ENCODE data around the gene EXOSC10. TPM values are rescaled to one million over a fixed set of nuclear protein-coding genes. Genes with fewer than 3 reads are reported as not detected.

The EXOSC10 gene
- polyA plus RNA-seq, 1 donor (not counting 4 experiments of a cell fraction or from before 2014, with no cell fraction given) = 61.2 TPM

DNA sequence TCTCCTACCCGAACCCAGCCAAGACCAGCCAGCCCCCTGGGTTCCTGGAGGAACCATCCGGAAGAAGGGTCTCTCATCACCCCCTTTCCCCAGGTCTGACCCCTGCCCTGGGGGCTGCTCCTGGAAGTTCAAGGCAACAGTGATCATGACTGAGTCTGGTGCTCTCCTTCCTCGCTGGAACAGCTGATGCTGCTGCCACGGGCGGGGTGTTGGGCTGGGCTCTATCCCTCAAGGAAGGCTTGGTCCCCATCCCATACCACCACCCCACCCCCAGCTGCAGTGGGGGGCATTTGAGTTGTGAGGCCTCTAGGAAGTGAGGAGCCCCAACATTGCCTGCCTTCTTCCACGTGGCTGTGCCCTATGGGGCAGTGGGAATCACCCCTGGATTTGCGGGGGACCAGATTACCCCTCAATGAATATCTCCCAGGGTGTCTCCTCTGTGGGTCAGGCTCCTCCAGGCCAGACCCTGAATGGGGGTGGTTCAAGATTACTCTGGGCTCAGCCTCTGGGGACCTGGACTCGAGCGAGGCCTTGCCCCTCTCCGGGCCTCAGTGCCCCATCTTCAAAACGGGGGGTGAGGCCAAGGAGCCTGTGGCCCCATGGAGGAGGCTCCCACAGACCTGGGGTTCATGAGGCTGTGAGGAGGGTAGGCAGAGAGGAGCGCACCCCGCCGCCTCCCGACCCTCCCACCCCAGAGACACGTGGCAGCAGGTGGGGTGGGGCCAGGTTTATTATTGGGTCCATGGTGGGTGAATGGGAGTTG lies 55.4 kb downstream of the EXOSC10 start:
- H3K36me3 ChIP-seq (ENCODE audit: control insufficient read depth in 2 of 2, extremely low read depth in 1 of 2, insufficient read depth in 2 of 2, low read length in 2 of 2) = no peaks in the 10 kb centered on the region

DNA sequence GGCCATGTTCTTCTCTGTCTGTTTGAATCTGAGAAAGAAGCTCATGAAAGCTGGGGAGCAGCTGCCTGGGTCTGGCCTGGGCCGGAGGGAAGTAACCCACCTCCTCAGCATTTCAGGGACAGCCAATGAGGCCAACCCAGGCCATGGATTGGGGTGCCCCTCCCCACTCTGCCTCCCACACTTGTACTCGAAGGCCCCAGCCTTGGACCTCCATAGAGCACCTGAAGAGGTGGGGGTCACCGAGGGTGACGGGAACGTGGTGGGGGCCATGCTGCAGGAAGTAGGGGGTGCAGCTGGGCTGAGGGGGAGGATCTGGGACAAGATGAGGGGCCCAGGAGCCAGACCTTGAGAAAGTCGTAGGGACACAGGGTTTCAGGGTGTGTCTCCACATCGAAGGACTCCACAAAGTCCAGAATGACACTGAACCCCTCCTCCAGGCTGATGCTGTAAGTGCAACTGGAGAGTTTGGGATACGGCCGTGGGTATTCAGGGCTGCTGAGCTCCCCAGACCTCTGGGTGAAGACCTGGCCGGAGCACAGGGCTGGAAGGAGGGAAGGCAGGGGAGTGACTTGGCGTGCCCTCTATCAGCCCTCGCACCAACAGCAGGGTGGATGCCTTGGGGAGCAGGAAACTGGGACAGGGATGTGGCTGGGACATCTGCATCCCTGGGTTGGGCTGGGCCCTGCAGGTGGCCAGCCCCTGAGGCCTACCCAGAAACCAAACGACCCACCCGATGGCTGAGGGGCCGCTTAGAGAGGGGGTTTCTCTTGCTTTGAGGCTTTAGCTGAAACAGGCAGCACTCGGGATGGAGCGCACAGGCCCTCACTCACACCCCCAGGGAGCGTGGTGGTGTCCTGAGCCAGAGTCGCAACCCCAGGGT lies 56.4 kb downstream of the EXOSC10 start:
- TF ChIP-seq, protein P1, sequence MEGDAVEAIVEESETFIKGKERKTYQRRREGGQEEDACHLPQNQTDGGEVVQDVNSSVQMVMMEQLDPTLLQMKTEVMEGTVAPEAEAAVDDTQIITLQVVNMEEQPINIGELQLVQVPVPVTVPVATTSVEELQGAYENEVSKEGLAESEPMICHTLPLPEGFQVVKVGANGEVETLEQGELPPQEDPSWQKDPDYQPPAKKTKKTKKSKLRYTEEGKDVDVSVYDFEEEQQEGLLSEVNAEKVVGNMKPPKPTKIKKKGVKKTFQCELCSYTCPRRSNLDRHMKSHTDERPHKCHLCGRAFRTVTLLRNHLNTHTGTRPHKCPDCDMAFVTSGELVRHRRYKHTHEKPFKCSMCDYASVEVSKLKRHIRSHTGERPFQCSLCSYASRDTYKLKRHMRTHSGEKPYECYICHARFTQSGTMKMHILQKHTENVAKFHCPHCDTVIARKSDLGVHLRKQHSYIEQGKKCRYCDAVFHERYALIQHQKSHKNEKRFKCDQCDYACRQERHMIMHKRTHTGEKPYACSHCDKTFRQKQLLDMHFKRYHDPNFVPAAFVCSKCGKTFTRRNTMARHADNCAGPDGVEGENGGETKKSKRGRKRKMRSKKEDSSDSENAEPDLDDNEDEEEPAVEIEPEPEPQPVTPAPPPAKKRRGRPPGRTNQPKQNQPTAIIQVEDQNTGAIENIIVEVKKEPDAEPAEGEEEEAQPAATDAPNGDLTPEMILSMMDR (optimal IDR thresholded peaks at IDR 0.05 in 1 of 3, IDR thresholded peaks at IDR 0.05 in 1 of 3, conservative IDR thresholded peaks at IDR 0.05 in 1 of 3; ENCODE audit: extremely low read depth in 1 of 3, insufficient read depth in 2 of 3, low read length in 3 of 3) = no peak
- TF ChIP-seq EZH2 (IDR thresholded peaks at IDR 0.05; ENCODE audit: low read length) = no peak
- Histone ChIP-seq H3K4me1 (ENCODE audit: control insufficient read depth, extremely low read depth, insufficient read depth, low read length) (no peaks in the 10 kb centered on the region), H3K9ac (ENCODE audit: control insufficient read depth, extremely low read depth, insufficient read depth, low read length) (no peak overlapping the region), H3K4me2 (ENCODE audit: control insufficient read depth, extremely low read depth, insufficient read depth, low read depth, low read length) (no peak overlapping the region), H3K27ac (ENCODE audit: control insufficient read depth, insufficient read depth, low read length) (no peak overlapping the region), H3K9me1 (ENCODE audit: control insufficient read depth, extremely low read depth, insufficient read depth, low read length) (no peaks in the 10 kb centered on the region), H3K9me3 (ENCODE audit: control insufficient read depth, low read depth, low read length) (no peaks in the 10 kb centered on the region), H3K4me3 (ENCODE audit: control insufficient read depth in 2 of 3, extremely low read depth in 1 of 3, insufficient read depth in 2 of 3, low read depth in 1 of 3, low read length in 3 of 3) (no peak overlapping the region), H3K27me3 (ENCODE audit: control insufficient read depth, extremely low read depth, insufficient read depth, low read length) (no peaks in the 10 kb centered on the region), H2AFZ (ENCODE audit: control insufficient read depth, low read length) (no peak overlapping the region), H4K20me1 (ENCODE audit: control insufficient read depth, extremely low read depth, insufficient read depth, low read length) (no peaks in the 10 kb centered on the region), H3K36me3 (ENCODE audit: control insufficient read depth in 2 of 2, extremely low read depth in 1 of 2, insufficient read depth in 2 of 2, low read length in 2 of 2) (no peaks in the 10 kb centered on the region), H3K79me2 (ENCODE audit: control insufficient read depth, insufficient read depth, low read length) (no peaks in the 10 kb centered on the region)
- FAIRE-seq (no peak), DNase-seq (ENCODE audit: low read depth, low spot score) (no peak)
- dilution Hi-C loops (cut with MboI; ENCODE audit: extremely low pct_ligation_motif_present, low sequenced_read_pairs) = no loop called here

More for the DNA sequence above, 55.4 kb downstream of the EXOSC10 start:
- TF ChIP-seq EZH2 (IDR thresholded peaks at IDR 0.05; ENCODE audit: low read length) = no peak
- TF ChIP-seq, protein P1 (optimal IDR thresholded peaks at IDR 0.05 in 1 of 3, IDR thresholded peaks at IDR 0.05 in 1 of 3, conservative IDR thresholded peaks at IDR 0.05 in 1 of 3; ENCODE audit: extremely low read depth in 1 of 3, insufficient read depth in 2 of 3, low read length in 3 of 3) = no peak
- Histone ChIP-seq H3K27ac (ENCODE audit: control insufficient read depth, insufficient read depth, low read length) (no peak overlapping the region), H3K9ac (ENCODE audit: control insufficient read depth, extremely low read depth, insufficient read depth, low read length) (no peak overlapping the region), H3K27me3 (ENCODE audit: control insufficient read depth, extremely low read depth, insufficient read depth, low read length) (no peaks in the 10 kb centered on the region), H4K20me1 (ENCODE audit: control insufficient read depth, extremely low read depth, insufficient read depth, low read length) (no peaks in the 10 kb centered on the region), H2AFZ (ENCODE audit: control insufficient read depth, low read length) (no peak overlapping the region), H3K4me1 (ENCODE audit: control insufficient read depth, extremely low read depth, insufficient read depth, low read length) (no peaks in the 10 kb centered on the region), H3K79me2 (ENCODE audit: control insufficient read depth, insufficient read depth, low read length) (no peaks in the 10 kb centered on the region), H3K9me1 (ENCODE audit: control insufficient read depth, extremely low read depth, insufficient read depth, low read length) (no peaks in the 10 kb centered on the region), H3K4me2 (ENCODE audit: control insufficient read depth, extremely low read depth, insufficient read depth, low read depth, low read length) (no peak overlapping the region), H3K4me3 (ENCODE audit: control insufficient read depth in 2 of 3, extremely low read depth in 1 of 3, insufficient read depth in 2 of 3, low read depth in 1 of 3, low read length in 3 of 3) (no peak overlapping the region), H3K9me3 (ENCODE audit: control insufficient read depth, low read depth, low read length) (no peaks in the 10 kb centered on the region)
- DNase-seq (ENCODE audit: low read depth, low spot score) (no peak), FAIRE-seq (no peak)
- dilution Hi-C loops (cut with MboI; ENCODE audit: extremely low pct_ligation_motif_present, low sequenced_read_pairs) = no loop called here

Data from keratinocyte (primary cell).